ENCODE measurements around the gene MEX3C. TPM values are rescaled to one million over a fixed set of nuclear protein-coding genes. Genes with fewer than 3 reads are reported as not detected.

Gene MEX3C
- total RNA-seq (32.4 and 41.3 TPM in 2 replicates), polyA plus RNA-seq (14.4 and 23.0 TPM in 2 replicates)

DNA sequence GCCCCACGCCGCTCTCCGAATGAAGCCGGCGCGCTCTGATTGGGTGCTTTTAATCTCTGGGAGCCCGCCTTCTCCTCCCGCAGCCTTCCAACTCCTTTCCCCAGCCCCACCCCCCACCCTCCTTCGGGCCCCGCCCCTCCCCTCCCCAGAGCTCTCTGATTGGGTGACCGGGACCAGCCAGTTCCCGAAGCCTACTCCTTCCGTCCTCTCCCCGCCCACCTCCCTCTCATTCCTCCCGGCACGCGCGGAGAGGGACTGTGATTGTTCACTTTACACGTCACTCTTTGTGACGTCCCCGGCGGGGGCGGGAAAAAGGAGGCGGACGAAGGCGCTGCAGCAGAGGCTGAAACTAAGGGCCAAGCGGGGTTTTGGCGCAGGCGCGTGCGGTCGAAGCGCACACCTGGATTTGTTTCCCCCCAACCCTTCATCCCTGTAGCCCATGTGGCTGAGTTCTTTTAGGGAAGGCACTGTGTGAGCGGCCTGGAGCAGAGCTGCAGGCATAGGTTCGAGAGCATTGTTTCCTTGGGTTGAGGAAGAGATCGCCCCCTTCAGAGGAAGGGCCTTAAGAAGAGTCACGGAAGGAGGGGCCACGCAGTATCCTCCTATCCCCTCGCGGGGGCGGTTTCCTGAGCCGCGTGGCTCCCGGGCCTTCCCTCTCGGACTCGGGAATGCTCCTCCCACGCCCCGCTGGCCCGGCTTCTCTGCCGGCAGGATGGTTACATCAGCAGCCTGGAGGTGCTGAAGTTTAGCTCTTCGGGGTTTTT, at the start of gene MEX3C:
TSS of gene MEX3C (minus strand) at position 21 of the 764 bp plus-strand sequence. CDS start 361 bp downstream, outside the sequence.
- H3K9me3 ChIP-seq (ENCODE audit: low read depth), result no peaks in the 10 kb centered on the region
- no peaks in the 10 kb centered on the region for H3K36me3 ChIP-seq
- DNase-seq (ENCODE audit: low read depth in 1 of 2, low spot score in 1 of 2), result peak; percentile 99 to 100
- peak within 1 kb of the TSS; percentile 95 for H3K4me3 ChIP-seq
- no peaks in the 10 kb centered on the region for H3K27me3 ChIP-seq
- H3K4me1 ChIP-seq (ENCODE audit: low read depth), result peaks cover 37% of the 10 kb centered on the region
- peak within 1 kb of the TSS; percentile 98 for H3K27ac ChIP-seq
- TF ChIP-seq, protein P1, sequence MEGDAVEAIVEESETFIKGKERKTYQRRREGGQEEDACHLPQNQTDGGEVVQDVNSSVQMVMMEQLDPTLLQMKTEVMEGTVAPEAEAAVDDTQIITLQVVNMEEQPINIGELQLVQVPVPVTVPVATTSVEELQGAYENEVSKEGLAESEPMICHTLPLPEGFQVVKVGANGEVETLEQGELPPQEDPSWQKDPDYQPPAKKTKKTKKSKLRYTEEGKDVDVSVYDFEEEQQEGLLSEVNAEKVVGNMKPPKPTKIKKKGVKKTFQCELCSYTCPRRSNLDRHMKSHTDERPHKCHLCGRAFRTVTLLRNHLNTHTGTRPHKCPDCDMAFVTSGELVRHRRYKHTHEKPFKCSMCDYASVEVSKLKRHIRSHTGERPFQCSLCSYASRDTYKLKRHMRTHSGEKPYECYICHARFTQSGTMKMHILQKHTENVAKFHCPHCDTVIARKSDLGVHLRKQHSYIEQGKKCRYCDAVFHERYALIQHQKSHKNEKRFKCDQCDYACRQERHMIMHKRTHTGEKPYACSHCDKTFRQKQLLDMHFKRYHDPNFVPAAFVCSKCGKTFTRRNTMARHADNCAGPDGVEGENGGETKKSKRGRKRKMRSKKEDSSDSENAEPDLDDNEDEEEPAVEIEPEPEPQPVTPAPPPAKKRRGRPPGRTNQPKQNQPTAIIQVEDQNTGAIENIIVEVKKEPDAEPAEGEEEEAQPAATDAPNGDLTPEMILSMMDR (IDR thresholded peaks at IDR 0.05; ENCODE audit: low read depth, low read length), result peak; percentile 34

DNA sequence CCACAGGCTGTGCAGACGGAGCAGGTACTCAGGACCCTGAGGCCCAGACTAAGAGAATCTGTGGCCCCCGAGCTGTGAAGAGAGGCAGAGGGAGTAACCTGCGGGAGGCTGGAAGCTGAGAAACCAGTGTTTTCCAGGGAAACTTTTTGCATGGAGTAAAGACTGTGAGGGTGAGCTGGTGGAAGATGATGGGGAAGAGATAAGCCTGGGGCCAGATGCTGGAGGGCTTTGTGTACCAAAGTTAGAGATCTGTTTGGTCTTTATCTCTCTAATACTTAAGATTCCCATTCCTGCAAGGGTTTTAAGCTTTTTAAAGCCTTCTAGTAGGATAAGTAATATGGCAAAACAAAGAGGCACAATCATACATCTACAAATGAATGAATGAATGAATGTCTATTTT, 43.7 kb upstream of the MEX3C start:
- Histone ChIP-seq H3K27ac (no peak overlapping the region), H3K4me3 (no peak overlapping the region), H3K27me3 (no peaks in the 10 kb centered on the region), H3K4me1 (ENCODE audit: low read depth) (no peaks in the 10 kb centered on the region), H3K9me3 (ENCODE audit: low read depth) (no peaks in the 10 kb centered on the region), H3K36me3 (no peaks in the 10 kb centered on the region)
- DNase-seq (ENCODE audit: low read depth in 1 of 2, low spot score in 1 of 2), result no peak
- TF ChIP-seq, protein P1 (IDR thresholded peaks at IDR 0.05; ENCODE audit: low read depth, low read length), result no peak

DNA sequence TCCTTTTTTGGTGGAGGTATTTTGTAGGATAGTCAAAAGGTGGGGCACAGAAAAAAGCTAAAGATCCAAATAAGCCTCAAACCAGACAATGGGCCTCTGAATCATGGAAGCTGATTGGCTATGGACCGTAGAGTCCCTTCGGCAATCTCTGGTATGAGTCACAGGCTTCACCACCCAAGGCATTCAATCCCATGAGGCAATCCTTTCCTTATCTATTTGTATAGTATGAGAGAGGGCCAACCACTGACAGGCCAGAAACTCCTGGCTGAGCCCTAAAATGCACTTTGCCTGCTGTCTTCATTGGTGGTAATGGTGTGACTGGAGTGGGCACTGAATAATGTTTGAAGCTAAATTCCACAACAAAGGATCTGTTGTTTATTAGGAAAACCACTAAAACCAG, 38.7 kb upstream of the MEX3C start:
- Histone ChIP-seq H3K27ac (no peak overlapping the region), H3K27me3 (no peaks in the 10 kb centered on the region), H3K9me3 (ENCODE audit: low read depth) (no peaks in the 10 kb centered on the region), H3K36me3 (no peaks in the 10 kb centered on the region), H3K4me1 (ENCODE audit: low read depth) (peaks cover 15% of the 10 kb centered on the region), H3K4me3 (no peak overlapping the region)
- peak in 1 of 2 donors; percentile 93 for DNase-seq (ENCODE audit: low read depth in 1 of 2, low spot score in 1 of 2)
- TF ChIP-seq, protein P1 (IDR thresholded peaks at IDR 0.05; ENCODE audit: low read depth, low read length), result no peak

DNA sequence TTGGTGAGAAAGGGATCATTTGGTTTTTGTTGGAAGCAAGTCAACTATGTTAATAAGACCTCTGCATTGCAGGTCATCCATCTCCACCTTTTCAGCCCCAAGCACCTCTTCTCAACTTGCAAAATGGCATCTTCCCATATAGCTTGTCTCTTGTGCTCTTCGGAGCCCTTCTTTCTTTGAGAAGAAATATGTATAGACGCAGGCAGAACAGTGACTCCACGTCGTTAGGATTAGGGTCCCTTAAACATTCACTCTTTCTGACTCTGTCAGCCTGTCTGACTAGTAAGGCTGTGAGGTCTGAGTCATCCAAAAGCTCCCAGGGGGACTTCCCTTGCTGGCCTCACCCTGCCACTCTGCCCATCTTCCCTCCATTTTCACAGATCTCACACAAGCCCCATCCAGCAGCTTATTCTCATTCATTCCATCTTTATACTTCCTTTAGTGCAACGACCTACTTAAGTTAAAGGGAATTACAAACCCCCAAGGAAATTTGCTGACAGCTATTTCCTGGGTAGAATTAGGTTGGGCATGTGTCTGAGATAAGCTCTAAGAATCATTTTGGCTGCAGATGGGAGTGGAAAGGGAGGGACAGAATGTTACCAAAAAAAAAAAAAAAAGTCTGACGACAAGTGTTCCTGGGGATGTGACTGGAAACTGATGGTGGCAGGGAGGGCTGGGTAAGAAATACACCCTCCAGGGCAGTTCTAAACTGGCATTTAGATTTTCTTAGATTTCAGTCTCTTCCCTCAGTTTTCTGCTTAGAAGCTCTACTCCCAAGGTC, 37.7 kb upstream of the MEX3C start:
- no peak overlapping the region for H3K4me3 ChIP-seq
- peaks cover 15% of the 10 kb centered on the region for H3K4me1 ChIP-seq (ENCODE audit: low read depth)
- TF ChIP-seq, protein P1 (IDR thresholded peaks at IDR 0.05; ENCODE audit: low read depth, low read length), result no peak
- no peak overlapping the region for H3K27ac ChIP-seq
- peak in 1 of 2 donors; percentile 55 for DNase-seq (ENCODE audit: low read depth in 1 of 2, low spot score in 1 of 2)
- no peaks in the 10 kb centered on the region for H3K9me3 ChIP-seq (ENCODE audit: low read depth)
- H3K27me3 ChIP-seq, result no peaks in the 10 kb centered on the region
- H3K36me3 ChIP-seq, result no peaks in the 10 kb centered on the region

DNA sequence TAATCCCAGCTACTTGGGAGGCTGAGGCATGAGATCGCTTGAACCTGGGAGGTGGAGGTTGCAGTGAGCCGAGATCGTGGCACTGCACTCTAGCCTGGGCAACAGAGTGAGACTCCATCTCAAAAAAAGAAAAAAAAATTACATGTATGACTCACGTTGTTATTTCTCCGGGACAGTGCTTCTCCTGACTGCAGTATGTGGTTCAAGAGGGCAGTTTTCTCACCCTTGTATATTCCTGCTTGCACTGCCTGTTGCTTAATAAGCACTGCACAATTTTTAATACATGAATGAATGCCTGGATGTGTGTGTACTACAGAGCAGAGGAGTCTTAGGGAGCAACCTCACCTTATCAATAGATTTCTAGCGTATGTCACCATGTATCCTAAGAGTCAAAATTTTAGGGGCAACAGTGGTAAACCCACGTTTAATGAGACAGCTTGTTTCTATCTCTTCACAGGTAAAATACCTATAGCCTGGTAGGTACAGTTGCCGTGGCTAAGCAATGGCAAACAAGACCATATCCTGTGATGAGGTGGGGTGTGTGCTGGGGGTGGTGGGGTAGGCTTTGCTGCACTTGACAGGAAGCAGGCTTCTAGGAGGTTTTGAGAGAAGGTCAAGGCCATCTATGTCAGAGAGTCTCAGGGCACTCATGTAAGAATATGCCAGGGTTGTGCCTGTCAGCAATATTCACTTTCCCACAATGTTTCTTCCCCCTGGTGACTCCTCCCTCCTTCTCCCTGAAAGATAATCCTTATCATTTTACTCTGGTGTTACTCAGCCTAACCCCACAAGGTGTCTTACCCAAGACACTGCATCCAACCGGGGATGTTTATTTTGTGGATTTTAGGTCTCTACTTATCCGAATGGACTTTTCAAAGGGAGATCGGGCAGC, 36.9 kb upstream of the MEX3C start:
- H3K4me1 ChIP-seq (ENCODE audit: low read depth), result peaks cover 15% of the 10 kb centered on the region
- no peaks in the 10 kb centered on the region for H3K9me3 ChIP-seq (ENCODE audit: low read depth)
- TF ChIP-seq, protein P1 (IDR thresholded peaks at IDR 0.05; ENCODE audit: low read depth, low read length), result no peak
- no peaks in the 10 kb centered on the region for H3K36me3 ChIP-seq
- no peak overlapping the region for H3K4me3 ChIP-seq
- H3K27ac ChIP-seq, result no peak overlapping the region
- H3K27me3 ChIP-seq, result no peaks in the 10 kb centered on the region
- DNase-seq (ENCODE audit: low read depth in 1 of 2, low spot score in 1 of 2), result peak in 1 of 2 donors; percentile 63

All from cardiac muscle cell (in vitro differentiated cells and primary cell).